HG03025 (cell line): ENCODE results near the gene FOXO1.
A peak's percentile ranks its signal among the peaks of the same experiment; 100 is the strongest.

ENCODE experiments used
- ATAC-seq: cut with Tn5 transposase; IDR thresholded peaks from one replicate; pipeline ENCODE4 v1.9.1; 2021; ENCODE audit warnings: mild to moderate bottlenecking, moderate library complexity; ENCODE audit not compliant: unreplicated experiment, low FRiP score

The FOXO1 gene

GRCh38 chr13:40611004-40611403 is 55.4 kb downstream of the FOXO1 start:
- ATAC-seq: no peak

- no peak for ATAC-seq
Measured at GRCh38 chr13:40609972-40610726, 56.3 kb downstream of the FOXO1 start.

GRCh38 chr13:40608308-40608707 is 58.1 kb downstream of the FOXO1 start:
- no peak for ATAC-seq

DNA sequence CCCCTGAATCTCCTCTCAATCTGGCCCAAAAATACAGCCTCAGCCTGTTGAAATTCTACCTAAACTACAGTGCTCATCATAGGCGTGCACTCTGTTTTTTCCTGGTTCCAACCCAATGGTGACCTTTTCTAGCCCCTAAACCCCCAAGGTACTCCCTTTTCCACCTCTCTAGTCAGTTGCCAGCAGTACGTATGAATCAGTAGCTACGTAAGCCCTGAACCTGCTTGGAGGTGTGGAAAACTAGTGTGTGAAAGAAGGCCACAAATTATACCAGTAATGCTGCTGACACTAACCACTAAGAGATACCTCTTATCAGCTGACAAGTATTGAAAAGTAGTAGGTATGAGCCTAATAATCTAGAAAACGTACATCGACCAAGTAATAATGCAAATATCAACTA is 60.9 kb downstream of the FOXO1 start:
- ATAC-seq: no peak

DNA sequence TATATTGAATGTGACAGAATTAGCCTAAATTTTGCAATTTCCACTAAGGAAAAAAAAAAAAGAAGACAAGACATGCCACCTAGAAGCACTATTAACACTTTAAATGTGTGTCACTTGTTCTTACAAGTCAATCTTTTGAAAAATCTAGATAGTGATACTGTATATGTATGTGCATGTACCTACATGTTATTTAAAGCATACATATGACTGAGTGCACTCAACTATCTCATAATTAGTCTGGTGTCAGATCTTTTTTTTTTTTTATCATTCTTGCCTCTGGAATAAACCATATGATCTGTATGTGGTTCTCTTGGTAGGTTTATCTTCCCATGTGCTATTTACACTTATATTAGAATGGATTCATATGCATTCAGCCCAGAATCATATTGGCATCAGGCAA is 62.3 kb downstream of the FOXO1 start:
- no peak for ATAC-seq

- ATAC-seq: no peak
Measured at GRCh38 chr13:40600149-40600751, 66.2 kb downstream of the FOXO1 start.

GRCh38 chr13:40599747-40600146 is 66.7 kb downstream of the FOXO1 start:
- no peak for ATAC-seq

GRCh38 chr13:40599124-40599523 is 67.3 kb downstream of the FOXO1 start:
- no peak for ATAC-seq

DNA sequence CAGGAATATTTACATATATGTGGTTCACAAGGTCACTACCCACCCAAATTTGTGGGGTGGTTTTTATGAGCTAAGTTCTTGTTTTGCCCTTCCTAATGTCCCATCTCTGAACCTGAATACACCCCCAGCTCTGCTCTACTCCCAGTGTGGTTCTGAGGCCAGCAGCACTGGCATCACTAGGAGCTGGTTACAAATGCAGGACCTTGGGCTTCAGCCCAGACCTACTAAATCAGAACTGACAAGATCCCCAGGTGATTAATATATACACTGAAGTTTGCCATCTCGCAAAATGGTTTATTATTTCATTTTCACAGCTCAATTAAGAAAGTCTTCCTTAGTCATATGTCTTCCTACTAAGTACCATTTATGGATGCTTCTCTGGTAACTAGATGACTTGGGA is 67.9 kb downstream of the FOXO1 start:
- ATAC-seq: no peak

DNA sequence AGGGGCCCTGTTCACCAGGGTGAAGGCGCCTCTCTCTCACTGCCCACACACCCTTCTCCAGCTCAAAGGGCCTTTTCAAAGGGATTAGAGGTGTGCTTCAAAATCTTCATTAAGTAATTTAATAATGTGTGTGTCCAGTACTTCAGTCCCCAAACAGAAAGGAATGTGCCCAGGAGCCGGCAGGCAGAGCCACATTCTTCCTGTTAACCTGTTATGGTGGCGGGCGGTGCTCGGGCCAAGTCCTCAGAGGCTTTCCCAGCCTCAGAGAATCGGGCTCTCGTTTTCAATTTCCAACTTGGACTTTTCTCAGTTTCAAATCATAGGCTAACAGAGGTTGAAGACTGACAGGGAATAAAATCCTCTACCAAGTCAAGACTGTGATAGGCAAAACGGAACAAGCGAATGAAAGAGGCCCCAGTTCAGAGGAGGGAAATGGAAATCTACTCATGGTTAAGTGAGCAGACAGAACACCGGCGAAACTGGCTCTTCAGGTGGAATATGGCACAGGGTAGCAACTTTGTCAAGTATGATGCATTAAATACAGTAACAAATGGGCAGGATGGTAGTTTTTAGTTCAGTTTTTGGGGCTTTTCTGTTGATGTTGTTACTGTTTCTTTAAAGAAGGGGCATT is 68.6 kb downstream of the FOXO1 start:
- no peak for ATAC-seq

DNA sequence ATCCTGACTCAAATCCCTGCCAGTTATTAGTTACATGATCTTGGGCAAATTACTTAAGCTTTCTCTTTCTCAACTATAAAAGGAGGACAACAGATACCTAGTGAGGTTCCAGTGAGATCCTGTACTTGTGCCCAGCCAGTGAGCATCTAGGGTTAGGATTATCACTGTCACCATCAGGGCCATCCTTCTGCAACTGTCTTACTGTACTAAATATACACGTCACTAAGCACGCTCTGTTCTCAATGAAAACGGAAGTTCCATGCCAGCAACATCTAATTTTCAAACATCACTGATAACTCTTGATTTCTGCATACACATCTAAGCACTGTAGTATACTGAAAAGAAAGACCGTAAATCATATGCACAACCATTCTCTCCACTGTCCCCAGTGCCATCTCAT is 70.0 kb downstream of the FOXO1 start:
- no peak for ATAC-seq

- ATAC-seq: no peak
Measured at GRCh38 chr13:40595693-40596092, 70.7 kb downstream of the FOXO1 start.

DNA sequence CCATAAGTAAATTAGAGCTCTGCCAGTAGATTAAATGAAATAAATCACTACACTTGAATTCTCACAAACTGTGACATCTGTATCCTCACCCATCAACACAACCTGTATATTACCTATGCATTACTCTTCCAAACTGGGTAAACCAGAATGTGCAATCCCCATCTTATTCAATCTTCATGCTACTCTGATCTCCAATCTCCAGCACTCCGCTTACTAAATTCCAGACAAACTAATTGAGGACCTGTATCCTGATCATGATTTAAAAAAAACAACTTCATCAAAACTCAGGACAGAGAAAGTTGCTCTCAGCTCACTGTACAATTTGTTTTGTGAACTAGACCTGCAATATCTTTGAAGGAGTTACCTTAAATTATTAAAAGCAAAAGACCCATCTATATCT is 74.4 kb downstream of the FOXO1 start:
- ATAC-seq: no peak

GRCh38 chr13:40591091-40591490 is 75.3 kb downstream of the FOXO1 start:
- ATAC-seq: no peak

- no peak for ATAC-seq
Measured at GRCh38 chr13:40590112-40590862, 76.2 kb downstream of the FOXO1 start.

DNA sequence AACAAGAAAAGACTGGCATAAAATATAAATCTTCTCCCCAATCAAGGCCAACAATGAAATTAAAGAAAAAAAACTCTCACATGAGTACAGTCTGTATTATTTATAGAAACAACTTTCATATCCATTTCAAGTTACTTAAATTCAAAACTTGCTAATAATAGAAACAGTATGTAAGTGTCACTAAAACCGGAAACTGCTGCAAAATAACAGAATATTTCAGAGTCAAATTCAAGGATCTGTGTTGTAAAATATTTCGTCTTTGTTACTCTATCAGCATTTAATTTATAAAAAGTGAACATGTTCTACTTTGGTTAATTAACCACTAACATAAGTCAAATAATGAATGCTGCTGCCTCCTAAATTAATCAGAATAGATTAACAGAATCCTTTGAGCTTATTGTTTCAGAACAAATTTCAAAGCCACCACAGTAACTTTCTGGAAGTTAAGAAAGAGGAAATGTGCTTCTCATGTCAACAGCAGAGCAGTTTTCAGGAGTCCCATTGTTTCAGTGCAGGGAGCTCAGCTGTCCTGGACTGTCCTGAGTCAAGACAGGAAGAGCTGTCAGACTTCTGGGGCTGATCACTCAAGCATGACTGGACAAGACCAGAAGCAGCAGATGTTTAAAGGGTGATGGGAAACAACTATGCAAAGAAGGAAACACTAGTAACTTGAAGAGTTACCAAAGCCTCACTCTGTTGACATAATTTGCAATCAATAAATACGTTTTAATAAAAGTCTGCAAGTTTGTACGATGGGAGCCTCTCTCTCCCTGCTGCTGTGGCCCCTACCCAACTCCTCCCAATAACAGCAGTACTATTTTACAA is 76.9 kb downstream of the FOXO1 start:
- ATAC-seq: peak; percentile 92

- no peak for ATAC-seq
Measured at GRCh38 chr13:40588101-40588500, 78.3 kb downstream of the FOXO1 start.

- ATAC-seq: no peak
Measured at GRCh38 chr13:40586886-40587565, 79.4 kb downstream of the FOXO1 start.

GRCh38 chr13:40585911-40586471 is 80.5 kb downstream of the FOXO1 start:
- no peak for ATAC-seq
